ENCODE data around the gene ACOT7.
"Not testable (repeated sequence)": the region's sequence is repeated elsewhere in the genome, so short reads cannot be mapped to it uniquely, and the experiment has no call there.

Gene ACOT7

DNA sequence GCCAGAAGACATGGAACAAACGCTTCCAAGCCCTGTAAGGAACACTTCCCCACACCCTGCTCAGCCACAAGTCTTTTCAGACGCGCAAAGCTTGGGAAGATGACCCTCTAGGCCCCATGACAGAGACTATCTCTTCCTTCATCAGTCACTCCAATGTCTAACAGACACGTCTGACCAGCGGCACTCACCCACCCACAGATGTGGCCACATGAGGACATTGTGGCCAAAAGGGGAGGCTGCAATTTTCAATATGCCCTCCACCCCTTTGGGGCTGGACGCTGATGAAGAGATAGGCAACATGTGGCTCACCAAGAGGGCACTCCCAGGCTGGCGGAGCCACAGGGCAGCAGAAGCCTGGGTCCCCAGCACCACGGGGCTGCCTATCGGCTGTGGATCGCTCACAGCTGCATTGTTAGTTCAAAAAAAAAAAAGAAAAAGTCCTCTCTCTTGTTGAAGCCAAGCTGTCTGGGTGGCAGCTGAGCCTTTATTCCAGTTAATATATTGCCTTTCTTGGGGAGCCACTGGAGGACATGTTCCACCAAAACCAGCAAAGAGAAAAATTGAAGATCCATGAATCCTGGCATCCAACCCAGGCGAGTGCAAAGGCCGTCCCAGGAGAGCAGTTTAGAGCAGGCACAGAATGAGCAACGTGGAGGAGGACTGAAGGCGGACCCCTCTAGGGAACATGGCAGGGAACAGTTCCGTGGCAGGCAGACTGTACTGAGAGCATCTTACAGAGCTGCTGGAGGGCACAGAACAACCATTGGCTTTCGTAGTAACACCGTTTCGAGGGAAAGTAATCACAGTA is 80.0 kb downstream of the ACOT7 start:
- DNase-seq (ENCODE audit: low spot score) = no peak

DNA sequence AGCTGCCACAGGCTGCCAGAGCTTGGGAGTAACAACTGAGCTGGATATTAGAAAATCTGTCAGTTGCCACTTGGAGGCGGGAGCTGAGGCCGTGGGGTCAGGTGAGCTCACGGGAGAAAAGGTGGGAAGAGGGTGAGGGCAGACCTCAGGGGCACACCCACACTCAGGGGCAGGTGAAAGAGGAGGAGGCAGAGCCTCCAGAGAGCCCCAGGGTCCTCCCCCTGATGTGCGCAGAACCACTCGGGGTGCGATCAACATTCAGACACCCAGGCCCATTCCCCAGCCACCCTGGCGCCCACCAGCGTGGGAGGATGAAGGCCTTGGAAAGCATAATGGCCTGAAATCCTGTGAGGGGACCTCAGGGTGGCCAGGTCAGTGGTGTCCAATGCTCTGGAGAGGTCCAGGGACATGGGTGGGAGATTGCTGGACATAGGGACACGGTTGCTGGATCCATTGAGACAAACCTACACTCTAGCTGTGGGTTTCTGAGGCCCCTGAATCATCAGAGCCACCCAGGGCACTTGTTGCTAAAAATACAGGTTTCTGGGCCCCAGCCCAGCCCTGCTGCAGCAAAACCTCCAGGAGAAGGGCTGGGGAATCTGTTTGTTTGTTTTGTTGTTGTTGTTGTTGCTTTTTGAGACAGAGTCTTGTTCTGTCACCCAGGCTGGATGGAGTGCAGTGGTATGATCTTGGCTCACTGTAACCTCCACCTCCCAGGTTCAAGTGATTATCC is 83.3 kb downstream of the ACOT7 start:
- no peak for DNase-seq (ENCODE audit: low spot score)

DNA sequence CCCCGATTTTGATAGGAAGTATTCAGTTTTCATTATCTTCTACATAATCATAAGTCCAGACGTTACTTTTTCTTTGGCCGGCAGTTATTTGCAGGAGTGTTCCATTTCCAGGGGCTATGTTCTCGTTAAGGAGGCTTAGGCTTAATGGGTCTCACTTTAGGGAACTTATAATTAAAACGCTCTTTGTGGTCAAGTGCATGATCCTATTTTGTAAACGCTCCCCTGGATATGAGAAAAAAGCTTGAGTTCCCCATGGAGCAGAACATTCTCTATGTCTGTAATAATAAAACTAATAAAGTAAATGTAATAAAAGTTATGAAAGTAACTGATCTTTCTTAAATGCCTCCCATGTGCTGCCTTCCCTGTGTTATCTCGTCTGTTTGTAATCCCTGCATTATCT is 84.0 kb downstream of the ACOT7 start:
- no peak for DNase-seq (ENCODE audit: low spot score)

DNA sequence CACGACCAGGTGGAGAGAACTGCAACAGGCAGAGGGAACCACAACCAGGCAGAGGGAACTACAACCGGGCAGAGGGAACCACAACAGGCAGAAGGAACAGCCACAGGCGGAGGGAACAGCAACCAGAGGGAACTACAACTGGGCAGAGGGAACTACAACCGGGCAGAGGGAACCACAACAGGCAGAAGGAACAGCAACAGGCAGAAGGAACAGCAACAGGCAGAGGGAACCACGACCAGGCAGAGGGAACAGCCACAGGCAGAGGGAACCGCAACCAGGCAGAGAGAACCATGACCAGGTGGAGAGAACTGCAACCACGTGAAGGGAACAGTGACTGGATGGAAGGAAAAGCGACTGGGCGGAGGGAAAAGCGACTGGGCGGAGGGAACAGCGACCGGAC is 85.1 kb downstream of the ACOT7 start:
- no peak for DNase-seq (ENCODE audit: low spot score)

DNA sequence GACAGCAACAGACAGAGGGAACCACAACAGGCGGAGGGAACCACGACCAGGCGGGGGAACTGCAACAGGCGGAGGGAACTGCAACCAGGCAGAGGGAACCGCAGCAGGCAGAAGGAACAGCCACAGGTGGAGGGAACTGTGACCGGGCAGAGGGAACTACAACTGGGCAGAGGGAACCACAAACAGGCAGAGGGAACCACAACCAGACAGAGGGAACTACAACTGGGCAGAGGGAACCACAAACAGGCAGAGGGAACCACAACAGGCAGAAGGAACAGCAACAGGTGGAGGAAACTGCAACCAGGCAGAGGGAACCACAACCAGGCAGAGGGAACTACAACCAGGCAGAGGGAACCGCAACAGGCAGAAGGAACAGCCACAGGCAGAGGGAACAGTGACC is 85.9 kb downstream of the ACOT7 start:
- not testable (repeated sequence) for DNase-seq (ENCODE audit: low spot score)

DNA sequence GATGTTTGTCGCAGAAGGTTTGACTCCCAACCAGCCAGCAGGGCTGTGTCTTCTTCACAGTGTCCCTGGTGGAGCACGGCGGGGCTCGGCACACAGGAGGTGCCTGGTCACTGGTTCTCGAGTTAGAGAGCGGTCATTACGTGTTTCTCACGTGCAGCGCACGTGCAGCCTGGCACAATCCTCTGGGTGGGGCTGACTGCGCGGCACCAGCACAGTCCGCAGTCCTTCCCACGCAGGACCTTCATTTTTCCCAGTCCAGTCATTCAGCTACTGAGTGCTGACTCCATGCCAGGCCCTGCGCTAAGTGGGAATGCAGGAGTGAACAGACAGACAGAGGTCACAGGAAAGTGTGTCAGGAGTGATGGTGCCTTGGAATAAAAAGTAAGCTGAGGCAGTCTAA is 86.5 kb downstream of the ACOT7 start:
- no peak for DNase-seq (ENCODE audit: low spot score)

DNA sequence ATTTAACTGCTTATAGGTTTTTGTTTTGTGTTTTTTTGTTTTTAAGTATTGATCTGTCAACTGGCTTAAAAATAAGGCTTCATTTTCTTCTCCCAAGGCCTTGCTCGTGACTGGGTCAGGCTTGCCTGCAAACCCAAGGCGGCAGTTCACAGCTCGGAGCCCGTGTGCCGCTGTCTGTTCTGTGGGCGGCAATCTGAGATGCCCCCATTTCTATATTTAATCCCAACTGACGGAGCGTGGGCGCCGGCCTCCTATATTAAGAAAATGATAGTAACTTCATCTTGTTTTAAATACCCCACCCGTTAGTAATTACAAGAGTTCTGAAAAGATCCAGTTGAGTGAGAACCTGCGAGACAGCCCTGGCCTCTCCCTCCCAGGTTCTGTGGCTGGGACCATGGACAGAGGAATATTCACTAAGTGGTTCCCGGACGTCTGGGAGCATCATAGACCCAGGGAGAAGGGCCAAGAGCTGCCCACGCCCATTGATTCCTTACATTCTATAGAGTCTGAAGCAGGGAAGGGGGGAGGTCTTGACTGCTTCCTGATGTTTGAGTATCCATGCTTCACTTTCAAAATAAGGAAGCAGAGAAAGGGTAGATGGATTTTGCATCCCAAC is 90.1 kb downstream of the ACOT7 start:
- no peak for DNase-seq (ENCODE audit: low spot score)

DNA sequence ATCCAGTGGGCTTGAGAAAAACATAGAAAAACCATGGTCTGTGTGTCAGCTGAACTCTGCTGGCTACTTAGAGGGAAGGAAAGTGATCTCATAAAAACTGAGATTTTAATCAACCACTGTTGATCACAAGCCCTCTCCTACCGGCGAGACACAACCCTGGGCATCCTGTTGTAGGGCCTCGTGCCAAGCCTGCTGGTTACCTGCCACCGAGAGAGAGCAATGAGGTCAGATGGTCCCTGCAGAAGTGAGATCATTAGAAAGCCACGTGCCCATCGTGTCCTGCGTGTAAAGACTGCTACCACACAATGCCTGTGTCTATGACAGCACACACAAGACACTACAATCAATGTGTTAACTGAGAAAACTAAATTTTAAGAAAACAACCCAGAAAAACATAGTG is 91.0 kb downstream of the ACOT7 start:
- DNase-seq (ENCODE audit: low spot score) = no peak

DNA sequence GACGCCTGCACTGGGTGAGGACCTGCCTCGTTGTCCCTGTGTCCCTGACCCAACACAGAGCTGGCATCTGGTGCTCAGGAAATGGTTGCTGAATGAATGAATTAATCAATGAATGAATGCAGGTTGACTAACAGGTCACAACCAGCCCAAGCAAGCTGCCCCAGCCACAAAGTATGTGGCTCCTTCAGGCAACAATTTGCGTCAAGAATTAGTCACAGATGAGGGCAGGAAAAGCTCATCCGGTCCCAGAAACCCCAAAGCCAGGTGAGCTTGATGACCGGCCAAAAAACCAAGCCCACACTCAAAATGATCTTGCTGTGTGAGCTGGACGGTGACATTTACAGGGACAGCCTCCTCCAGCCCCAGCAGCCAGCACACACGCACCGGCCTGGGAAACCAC is 92.0 kb downstream of the ACOT7 start:
- no peak for DNase-seq (ENCODE audit: low spot score)

DNA sequence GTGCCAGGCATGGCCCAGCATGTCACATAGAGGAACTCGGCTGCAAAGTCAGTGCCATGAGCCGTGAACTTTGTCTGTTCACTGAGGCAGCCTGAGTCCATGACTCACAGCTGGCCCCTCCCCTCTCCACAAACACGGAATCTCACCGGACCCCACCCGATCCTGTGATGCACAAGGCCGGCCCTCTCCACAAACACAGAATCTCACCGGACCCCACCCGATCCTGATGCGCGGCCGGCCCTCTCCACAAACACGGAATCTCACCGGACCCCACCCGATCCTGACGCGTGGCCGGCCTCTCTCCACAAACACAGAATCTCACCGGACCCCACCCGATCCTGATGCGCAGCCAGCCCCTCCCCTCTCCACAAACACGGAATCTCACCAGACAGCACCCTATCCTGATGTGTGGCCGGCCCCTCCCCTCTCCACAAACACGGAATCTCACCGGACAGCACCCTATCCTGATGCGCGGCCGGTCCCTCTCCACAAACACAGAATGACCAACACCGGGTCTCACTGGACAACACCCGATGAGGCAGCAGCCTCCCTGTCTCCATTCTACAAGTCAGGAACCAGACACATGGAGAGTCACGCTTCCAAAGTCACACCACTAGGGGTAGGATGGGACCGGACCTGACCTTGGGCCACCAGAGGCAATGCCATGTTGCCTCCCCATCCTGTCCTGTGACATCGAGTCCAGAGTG is 93.1 kb downstream of the ACOT7 start:
- DNase-seq (ENCODE audit: low spot score) = no peak

DNA sequence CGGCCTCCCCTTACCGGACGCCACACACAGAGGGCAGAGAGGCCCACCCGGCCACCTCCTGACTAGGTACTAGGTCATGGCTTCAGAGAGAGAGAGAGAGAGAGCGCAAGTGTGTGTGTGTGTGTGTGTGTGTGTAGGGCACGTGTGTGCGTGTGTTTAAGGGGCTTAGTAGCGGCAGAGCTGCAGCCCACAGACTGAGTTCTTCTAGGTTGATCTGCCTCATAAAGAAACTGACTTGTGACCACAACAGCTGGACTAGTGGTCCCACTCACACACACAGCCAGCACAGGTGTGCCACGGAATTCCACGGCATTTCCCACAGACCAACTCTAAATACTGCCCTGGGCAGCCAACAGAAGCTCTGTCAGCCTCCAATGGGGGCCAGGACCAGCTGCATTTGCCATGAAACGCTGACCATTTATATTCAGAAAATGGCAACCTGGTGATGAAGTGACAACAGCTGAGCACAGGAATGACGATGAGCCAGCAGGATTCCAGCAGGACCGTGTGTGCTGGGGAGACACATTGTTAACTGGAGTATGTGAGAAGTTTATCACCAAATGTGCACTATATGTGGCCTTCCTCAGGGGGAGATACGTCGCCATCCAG is 93.9 kb downstream of the ACOT7 start:
- DNase-seq (ENCODE audit: low spot score) = no peak

DNA sequence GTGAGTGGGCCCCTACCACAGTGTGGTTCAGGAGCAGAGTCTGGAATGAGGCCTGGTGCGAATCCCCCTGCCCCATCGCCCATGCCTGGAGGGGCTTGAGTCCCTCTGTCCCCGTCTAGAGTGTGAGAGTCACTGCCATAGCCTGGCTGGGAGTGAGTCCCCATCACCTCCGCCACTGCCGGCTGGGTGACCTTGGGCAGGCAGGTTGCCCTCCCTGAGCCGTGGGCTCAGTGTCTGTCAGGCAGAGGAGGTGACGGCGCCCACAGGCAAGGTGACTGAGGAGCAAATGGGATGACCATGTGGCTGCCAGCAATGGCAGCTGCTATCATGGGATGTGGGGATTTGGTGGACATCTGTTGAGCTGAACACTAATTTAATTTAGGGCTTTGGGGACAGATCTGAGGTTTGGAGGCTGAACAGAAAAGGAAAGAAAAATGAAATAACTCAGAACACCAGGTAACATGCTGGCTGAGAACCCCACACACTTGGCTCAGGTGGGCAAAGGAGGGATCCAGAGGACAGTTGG is 94.6 kb downstream of the ACOT7 start:
- no peak for DNase-seq (ENCODE audit: low spot score)

DNA sequence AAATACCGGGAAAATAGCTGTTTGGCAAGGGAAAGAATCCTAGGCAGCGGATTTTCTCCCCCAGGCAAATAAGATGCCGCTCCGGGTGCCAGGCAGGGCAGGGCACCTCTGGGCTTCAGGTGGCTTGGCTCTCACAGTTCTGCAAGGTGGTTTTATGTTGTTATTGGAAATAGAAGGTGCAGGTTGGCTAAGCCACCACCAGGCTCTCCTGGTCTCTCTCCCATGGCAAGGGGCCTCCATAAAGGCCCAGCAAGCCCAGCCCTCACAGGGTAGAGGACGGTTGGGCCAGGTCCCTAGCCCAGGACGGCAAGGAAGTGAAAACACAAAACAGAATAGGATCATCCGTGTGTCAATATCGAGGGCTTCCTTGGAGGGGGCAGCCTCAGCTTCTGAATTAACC is 95.0 kb downstream of the ACOT7 start:
- no peak for DNase-seq (ENCODE audit: low spot score)

DNA sequence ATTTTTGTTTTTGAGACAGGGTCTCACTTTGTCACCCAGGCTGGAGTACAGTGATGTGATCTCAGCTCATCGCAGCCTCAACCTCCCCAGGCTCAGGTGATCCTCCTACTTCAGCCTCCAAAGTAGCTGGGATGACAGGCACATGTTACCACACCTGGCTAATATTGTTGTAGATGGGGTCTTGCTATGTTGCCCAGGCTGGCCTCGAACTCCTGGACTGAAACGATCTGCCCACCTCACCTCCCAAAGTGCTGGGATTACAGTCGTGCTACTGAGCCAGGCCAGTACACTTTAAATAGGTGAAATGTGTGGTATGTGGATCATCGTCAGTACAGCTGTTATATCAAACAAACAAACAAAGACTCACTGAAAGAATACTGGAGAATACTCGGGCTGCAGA is 97.7 kb downstream of the ACOT7 start:
- DNase-seq (ENCODE audit: low spot score) = no peak

DNA sequence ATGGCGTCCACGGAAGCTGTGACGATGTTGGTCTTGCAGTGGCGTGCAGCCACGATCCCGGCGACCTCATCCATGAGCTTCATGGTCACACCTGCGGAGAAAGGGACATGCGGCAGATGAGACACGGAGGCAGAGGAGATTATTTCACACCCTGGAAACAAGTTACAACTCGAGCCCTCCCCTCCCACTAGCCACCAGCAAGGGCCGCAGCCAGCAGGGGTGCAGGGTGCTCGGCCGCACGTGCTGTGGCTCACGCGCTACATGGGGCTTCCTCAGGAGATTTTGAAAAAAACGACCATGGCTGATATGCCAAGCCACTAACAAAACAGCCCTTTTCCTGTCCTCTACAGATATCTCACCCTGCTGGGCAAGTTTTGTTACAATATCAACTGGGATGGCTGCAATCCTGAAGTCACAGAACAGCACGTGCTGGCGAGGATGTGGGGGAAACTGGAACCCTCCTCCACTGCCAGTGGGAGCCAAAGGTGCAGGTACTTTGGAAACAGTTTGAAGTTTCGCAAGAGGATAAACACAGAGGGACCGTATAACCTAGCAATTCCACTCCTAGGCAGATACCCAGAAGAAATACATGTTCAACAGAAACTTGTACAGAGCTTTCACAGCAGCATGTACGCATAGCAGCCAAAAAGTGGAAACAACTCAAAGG is 98.5 kb downstream of the ACOT7 start:
- no peak for DNase-seq (ENCODE audit: low spot score)

DNA sequence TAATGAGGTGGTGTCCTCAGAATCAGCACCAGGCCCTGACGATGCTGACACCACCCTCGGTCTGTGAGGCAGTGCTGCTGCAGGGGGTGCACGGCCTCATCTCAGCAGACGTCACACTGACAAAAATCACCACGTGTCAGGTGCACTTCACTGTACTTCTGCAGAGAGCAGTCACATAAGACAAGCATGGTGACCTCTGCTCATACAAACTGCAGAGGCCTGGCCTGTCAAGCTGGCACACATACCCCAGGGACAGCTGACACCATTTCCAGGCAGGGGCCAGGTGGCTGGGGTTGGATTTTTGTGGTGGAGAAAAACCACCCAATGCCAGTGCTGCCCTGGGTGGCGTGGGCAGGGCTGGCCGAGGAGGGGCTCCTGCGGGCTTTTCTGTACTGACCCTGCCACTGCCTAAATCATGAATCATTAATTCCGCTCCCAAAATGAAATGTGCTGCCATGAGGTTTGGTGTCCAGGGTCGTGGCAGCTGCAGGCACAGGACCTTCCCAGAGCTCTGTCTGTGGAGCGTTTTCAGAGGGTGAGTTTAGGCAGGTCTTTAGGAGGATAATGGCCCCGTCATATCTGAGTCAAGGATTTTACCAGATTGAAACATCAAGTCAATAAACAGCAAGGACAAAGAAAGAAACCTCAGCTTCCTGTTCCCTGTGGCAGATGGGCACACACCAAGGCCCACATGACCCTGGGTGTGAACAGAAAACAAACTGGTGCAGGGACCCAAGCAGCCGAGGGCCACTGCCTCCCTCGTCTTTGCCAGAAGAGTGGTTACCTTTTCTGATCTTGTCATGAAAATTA is 99.3 kb downstream of the ACOT7 start:
- peak; percentile 2 for DNase-seq (ENCODE audit: low spot score)

DNA sequence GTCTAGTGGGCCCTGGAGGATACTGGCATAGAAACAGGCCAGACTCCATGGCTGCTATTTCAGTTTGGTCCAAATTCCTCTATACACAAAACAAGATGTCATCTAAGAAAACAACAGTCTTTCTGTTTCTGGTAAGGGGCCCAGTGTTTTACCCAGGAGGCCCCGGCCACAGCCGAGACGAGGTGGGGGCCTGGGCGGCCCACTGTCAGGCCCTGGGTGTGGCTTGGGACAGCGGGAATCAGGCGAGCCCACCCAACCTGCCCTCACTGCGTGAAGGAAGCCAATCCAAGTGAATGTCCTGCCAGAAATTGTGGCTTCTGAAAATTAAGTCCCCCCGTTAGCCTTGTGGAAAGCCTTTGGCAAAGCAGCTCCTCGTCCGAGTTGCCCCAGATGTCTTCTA is 101.5 kb downstream of the ACOT7 start:
- no peak for DNase-seq (ENCODE audit: low spot score)

DNA sequence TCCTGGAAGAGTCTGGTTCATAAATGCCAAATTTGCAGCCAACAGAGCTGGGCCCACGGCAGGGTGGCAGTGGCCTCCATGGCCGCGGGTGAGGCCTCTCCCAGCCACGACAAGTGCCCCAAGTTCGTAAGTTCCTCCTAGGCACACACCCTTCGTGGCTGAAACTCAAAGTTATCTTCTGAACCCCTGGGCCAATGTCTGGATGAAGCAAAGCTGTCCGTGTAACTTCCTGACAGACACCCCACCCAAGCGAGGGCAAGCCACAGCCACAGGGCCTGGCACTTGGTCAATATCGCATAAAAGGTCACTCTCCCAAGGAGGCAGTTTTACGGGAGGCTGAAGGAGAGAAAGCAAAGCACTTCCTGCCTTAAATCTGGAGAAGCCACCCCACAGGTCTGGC is 104.9 kb downstream of the ACOT7 start:
- DNase-seq (ENCODE audit: low spot score) = no peak

DNA sequence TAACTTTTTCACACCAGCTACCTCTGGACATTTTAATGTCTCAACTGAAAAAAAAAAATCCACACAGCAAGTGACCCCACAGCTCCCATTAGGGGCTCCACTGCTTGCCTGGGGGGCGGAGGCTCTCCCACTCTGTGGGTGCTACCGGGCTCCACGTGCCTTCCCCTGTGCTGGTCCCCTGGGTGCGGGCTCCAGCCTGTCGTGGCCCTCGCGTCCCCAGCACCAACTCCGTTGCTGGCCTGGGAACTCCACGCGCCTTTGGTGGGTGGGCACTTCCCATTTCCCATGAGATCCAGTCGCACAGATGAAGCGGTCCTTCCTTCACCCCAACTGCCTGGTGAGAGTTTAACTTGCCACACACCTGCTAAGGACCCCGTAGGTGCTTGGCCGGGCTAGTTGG is 105.5 kb downstream of the ACOT7 start:
- no peak for DNase-seq (ENCODE audit: low spot score)

DNA sequence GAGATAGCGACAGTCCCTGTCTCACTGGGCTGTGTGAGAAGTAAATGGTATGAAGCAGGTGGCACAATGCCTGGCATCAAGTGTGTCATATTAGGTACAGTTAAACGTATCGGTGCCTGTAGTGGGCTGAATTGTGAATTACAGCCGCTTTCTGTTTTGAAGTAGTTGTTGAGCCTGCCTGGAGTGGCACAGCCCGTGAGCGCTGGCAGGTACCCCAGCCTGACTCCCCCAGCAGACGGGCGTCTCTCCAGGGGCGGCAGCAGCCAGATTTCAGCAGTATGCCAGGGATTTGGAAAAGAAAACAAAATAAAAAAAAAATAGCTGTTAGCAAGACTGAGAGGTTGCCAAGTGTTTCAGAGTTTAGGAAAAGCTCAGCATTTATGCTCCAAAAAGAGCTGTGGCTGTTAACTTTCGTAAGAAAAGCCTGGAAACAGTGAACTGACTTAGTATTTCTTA is 106.1 kb downstream of the ACOT7 start:
- DNase-seq (ENCODE audit: low spot score) = no peak

Data from CD4-positive, alpha-beta T cell treated with Interleukin-15 for 4 hours (primary cell).